DOHH2 (cell line): ENCODE results near the gene MAGI1.

ENCODE experiments used
- CTCF ChIP-seq: fragments of 200-600 bp; sonication (generic); IDR thresholded peaks from one replicate; pipeline ENCODE4 v1.5.1; 2014; ENCODE audit warnings: antibody characterized with exemption, mild to moderate bottlenecking, low read depth, low read length; ENCODE audit not compliant: poor library complexity, severe bottlenecking
- EZH2phosphoT487 ChIP-seq: fragments of 200-600 bp; sonication (generic); IDR thresholded peaks from 2 replicates; pipeline ENCODE4 v1.6.1; 2017; ENCODE audit warnings: borderline replicate concordance, mild to moderate bottlenecking, antibody characterized with exemption, low read length, moderate library complexity, mixed read lengths

DNA sequence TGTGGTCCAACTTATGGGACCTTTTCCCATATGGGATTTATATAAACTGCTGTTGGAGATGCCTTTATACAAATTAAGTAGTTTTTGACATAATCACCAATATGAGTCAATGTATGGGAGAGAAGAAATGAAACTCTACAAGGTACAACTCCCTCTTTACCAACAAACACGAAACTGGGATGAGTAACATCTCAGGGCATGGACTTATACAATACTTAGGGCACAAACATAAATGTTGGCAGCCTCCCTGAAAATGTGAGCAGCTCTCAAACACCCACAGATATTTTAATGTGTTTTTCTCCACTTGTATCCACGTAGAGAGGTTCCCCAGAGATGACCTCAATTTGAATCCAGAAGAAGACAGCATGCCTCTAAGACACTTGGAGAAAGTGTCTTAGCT is 161.6 kb downstream of the MAGI1 start:
- no peak for TF ChIP-seq CTCF
- TF ChIP-seq EZH2phosphoT487, result no peak
